ENCODE measurements around the gene NPC2. TPM values are rescaled to one million over a fixed set of nuclear protein-coding genes. Genes with fewer than 3 reads are reported as not detected.
A peak's percentile ranks its signal among the peaks of the same experiment; 100 is the strongest.

The NPC2 gene
- total and polyA plus RNA-seq, 2 experiments from 2014 or later, result 103 to 156 TPM

DNA sequence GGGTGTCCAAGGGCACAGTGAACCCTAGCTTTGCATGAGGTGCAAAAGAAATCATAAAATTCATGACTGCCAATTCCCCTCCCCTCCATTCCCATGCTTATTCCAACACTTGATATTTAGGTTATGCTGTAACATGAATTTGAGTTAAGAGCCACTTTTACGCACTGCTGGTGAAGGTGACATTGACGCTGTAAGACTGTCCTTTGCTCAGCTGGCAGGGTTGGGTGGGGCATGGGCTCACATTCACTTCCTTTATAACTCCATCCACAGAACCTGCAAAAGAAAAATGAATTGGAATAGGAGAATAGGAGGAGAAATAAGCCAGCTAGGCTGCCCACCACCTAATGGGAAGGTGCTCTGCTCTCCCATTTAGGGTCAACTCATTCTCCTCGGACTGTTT lies 6.9 kb downstream of the NPC2 start:
- Histone ChIP-seq H3F3A (ENCODE audit: insufficient read depth) (peaks cover 27% of the 10 kb centered on the region), H3K9me2 (ENCODE audit: insufficient read depth) (no peaks in the 10 kb centered on the region), H3K36me3 (ENCODE audit: low read depth) (0 out of 2 replicates have a peak, but pooled peaks cover 3% of the 10 kb centered on the region), H4K20me1 (ENCODE audit: insufficient read depth) (no peaks in the 10 kb centered on the region), H3K27ac (no peak overlapping the region), H3K9ac (no peak overlapping the region), H3K4me1 (ENCODE audit: insufficient read depth) (peaks cover 29% of the 10 kb centered on the region), H3K4me2 (ENCODE audit: unreplicated experiment) (no peak overlapping the region), H3K27me3 (replicated peaks; ENCODE audit: insufficient read depth) (no peaks in the 10 kb centered on the region), H2AFZ (no peak overlapping the region), H3K4me3 (no peak overlapping the region), H3K79me2 (ENCODE audit: insufficient read depth) (no peaks in the 10 kb centered on the region), H3K9me3 (ENCODE audit: low read depth) (no peaks in the 10 kb centered on the region)
- DNase-seq, result no peak
- 85 to 94% methylated on average over 3 of the region's 3 CpGs for WGBS, 2 experiments (ENCODE audit: low coverage in 1 of 2, low lambda C conversion rate in 2 of 2, missing lambda C conversion rate in 2 of 2)
- in situ Hi-C loops (cut with MboI), result no loop called here
- TF ChIP-seq EZH2 (IDR thresholded peaks at IDR 0.05; ENCODE audit: insufficient read depth, poor library complexity, severe bottlenecking) (no peak), EZH2phosphoT487 (IDR thresholded peaks at IDR 0.05; ENCODE audit: insufficient read depth, low read depth) (no peak)

DNA sequence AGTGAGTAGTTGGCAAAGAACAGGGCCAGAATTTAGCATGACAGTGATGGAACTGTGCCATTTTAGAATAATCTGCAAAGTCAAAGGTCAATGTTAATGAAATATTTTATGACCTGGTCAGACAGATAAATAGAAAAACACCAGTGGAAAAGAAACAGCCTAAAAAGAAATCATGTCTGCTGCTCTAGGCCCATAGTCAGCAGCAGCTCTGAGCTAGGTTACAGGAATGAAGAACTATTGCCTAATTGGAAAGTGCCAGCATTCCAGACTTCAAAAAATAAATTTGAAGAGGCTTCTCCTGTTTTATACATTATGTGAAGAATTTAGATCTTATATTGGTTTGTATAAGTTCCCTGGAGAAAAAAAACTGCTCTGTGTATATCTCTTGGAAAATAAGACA lies 9.8 kb downstream of the NPC2 start:
- no peak for TF ChIP-seq EZH2phosphoT487 (IDR thresholded peaks at IDR 0.05; ENCODE audit: insufficient read depth, low read depth)
- TF ChIP-seq EZH2 (IDR thresholded peaks at IDR 0.05; ENCODE audit: insufficient read depth, poor library complexity, severe bottlenecking), result no peak
- Histone ChIP-seq H3K9me2 (ENCODE audit: insufficient read depth) (no peaks in the 10 kb centered on the region), H4K20me1 (ENCODE audit: insufficient read depth) (no peaks in the 10 kb centered on the region), H3K4me1 (ENCODE audit: insufficient read depth) (peaks cover 22% of the 10 kb centered on the region), H3K27me3 (replicated peaks; ENCODE audit: insufficient read depth) (no peaks in the 10 kb centered on the region), H3K9ac (0 out of 2 replicates have a peak overlapping the region, but pooled peaks have one; percentile 11), H3K36me3 (ENCODE audit: low read depth) (0 out of 2 replicates have a peak, but pooled peaks cover 3% of the 10 kb centered on the region), H3K9me3 (ENCODE audit: low read depth) (no peaks in the 10 kb centered on the region), H3F3A (ENCODE audit: insufficient read depth) (peaks cover 19% of the 10 kb centered on the region), H3K4me3 (no peak overlapping the region), H3K4me2 (ENCODE audit: unreplicated experiment) (peak overlapping the region; percentile 22), H3K27ac (peak overlapping the region; percentile 9; the same call in 1 of the 2 replicates), H2AFZ (no peak overlapping the region), H3K79me2 (ENCODE audit: insufficient read depth) (no peaks in the 10 kb centered on the region)
- peak; percentile 53 for DNase-seq
- in situ Hi-C loops (cut with MboI), result no loop called here

DNA sequence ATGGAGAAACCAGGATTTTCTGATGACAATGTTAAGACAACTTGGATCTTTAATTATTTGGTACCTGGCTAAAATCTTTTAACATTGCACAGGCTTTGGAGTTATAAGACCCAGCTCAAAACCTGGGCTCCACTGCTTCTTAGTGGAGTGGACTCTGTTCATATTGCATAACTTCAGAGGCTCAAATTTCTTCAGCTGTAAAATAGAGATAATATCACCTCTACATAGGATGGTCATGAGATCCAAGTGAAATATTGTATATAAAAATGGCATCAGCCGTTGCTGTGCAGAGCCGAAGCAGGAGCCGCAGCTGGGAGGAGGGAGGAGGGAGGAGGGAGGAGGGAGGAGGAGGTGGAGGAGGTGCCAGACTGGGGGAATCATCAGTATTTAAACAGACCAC lies 10.5 kb downstream of the NPC2 start:
- no peak overlapping the region for H3K27ac ChIP-seq
- H3K4me1 ChIP-seq (ENCODE audit: insufficient read depth), result peaks cover 17% of the 10 kb centered on the region
- TF ChIP-seq EZH2phosphoT487 (IDR thresholded peaks at IDR 0.05; ENCODE audit: insufficient read depth, low read depth), result no peak
- TF ChIP-seq EZH2 (IDR thresholded peaks at IDR 0.05; ENCODE audit: insufficient read depth, poor library complexity, severe bottlenecking), result no peak
- no peaks in the 10 kb centered on the region for H3K9me3 ChIP-seq (ENCODE audit: low read depth)
- H3F3A ChIP-seq (ENCODE audit: insufficient read depth), result peaks cover 11% of the 10 kb centered on the region
- no peak for DNase-seq
- in situ Hi-C loops (cut with MboI), result no loop called here
- no peaks in the 10 kb centered on the region for H4K20me1 ChIP-seq (ENCODE audit: insufficient read depth)
- no peak overlapping the region for H3K4me3 ChIP-seq
- H3K9ac ChIP-seq, result no peak overlapping the region
- no peak overlapping the region for H2AFZ ChIP-seq
- WGBS, 2 experiments (ENCODE audit: low coverage in 1 of 2, low lambda C conversion rate in 2 of 2, missing lambda C conversion rate in 2 of 2), result 95 to 100% methylated on average over 3 of the region's 3 CpGs
- H3K36me3 ChIP-seq (ENCODE audit: low read depth), result 0 out of 2 replicates have a peak, but pooled peaks cover 3% of the 10 kb centered on the region
- H3K79me2 ChIP-seq (ENCODE audit: insufficient read depth), result no peaks in the 10 kb centered on the region
- H3K9me2 ChIP-seq (ENCODE audit: insufficient read depth), result no peaks in the 10 kb centered on the region
- no peak overlapping the region for H3K4me2 ChIP-seq (ENCODE audit: unreplicated experiment)
- no peaks in the 10 kb centered on the region for H3K27me3 ChIP-seq (replicated peaks; ENCODE audit: insufficient read depth)

DNA sequence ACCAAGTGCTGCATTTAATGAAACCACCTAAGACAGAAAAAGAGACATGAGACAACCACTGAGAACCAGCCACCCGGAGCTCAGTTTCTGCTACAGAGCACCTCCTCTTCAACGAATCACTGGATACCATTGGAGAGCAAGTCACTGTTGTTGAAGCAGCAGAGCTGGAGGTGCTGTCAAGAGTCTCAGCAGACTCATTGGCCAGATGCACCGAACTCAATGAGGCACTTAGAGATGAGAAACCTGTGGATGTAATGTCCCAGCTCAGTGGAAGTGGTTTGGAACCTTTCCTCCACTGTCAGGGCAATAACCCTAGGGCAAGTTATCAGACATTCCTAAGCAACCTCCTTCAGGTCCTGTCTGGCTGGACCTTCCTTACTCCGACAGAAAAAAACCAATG lies 13.1 kb downstream of the NPC2 start:
- Histone ChIP-seq H3K79me2 (ENCODE audit: insufficient read depth) (no peaks in the 10 kb centered on the region), H3K4me2 (ENCODE audit: unreplicated experiment) (no peak overlapping the region), H3K4me3 (no peak overlapping the region), H3K9me3 (ENCODE audit: low read depth) (no peaks in the 10 kb centered on the region), H4K20me1 (ENCODE audit: insufficient read depth) (no peaks in the 10 kb centered on the region), H3K9me2 (ENCODE audit: insufficient read depth) (no peaks in the 10 kb centered on the region), H3K9ac (no peak overlapping the region), H3K27ac (no peak overlapping the region), H3K4me1 (ENCODE audit: insufficient read depth) (peaks cover 24% of the 10 kb centered on the region), H3K27me3 (replicated peaks; ENCODE audit: insufficient read depth) (no peaks in the 10 kb centered on the region), H2AFZ (no peak overlapping the region), H3K36me3 (ENCODE audit: low read depth) (0 out of 2 replicates have a peak, but pooled peaks cover 3% of the 10 kb centered on the region), H3F3A (ENCODE audit: insufficient read depth) (peaks cover 26% of the 10 kb centered on the region)
- 83 to 86% methylated on average over 4 of the region's 4 CpGs for WGBS, 2 experiments (ENCODE audit: low coverage in 1 of 2, low lambda C conversion rate in 2 of 2, missing lambda C conversion rate in 2 of 2)
- peak; percentile 37 for DNase-seq
- in situ Hi-C loops (cut with MboI), result no loop called here
- TF ChIP-seq EZH2 (IDR thresholded peaks at IDR 0.05; ENCODE audit: insufficient read depth, poor library complexity, severe bottlenecking), result no peak
- TF ChIP-seq EZH2phosphoT487 (IDR thresholded peaks at IDR 0.05; ENCODE audit: insufficient read depth, low read depth), result no peak
